GM18951 (cell line): Measurements from ENCODE around the gene AQP12A.

Experiments used
- POLR2A ChIP-seq: IDR thresholded peaks from 4 replicates; pipeline ENCODE4 v1.6.1; 2011; ENCODE audit warnings: mild to moderate bottlenecking; ENCODE audit not compliant: insufficient read length, insufficient read depth; ENCODE audit errors: extremely low read depth
- in situ Hi-C: fragments of 300-500 bp; cut with MboI; formaldehyde crosslinking; loops from one replicate; pipeline ENCODE4 v1.12.0; 2022; ENCODE audit warnings: low sequenced_read_pairs, mixed read lengths, inconsistent platforms; ENCODE audit not compliant: unreplicated experiment

Gene AQP12A

DNA sequence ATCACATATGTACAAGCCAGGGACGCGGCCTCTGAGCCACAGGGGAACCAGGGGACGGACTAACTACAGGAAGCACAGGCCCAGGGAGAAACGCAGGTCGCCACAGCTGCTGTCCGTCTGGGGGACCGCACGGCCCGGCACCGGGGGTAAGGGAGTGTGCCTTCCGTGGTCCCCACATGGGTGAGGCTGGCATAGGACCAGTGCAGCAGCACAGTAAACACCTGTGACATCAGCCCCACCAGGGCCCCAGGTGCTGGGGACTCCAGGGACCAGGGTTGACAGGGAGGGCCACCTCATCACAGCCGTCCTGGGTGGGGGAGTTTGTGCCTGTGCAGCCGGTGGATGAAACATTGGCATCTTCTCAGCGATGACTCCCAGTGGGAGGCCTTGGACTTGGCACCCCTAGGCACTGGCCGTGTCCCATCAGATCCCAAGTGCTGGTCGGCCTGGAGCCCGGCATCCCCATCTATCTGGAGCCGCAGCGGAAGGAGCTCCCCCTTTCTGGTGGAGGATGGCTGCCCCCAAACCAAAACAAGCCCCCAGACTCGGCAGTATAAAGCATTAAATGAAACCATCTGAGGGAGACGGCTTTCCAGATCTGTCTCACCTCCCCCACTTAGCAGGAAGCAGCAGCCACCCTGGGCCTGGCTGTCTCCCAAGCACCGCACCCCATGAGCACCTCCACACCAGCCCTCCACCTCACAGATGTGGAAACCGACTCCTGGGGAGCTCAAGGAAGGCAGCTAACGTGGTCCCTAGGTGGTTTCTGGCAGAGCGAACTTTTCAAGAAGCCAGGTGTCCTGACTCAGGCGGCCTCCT is 22.5 kb downstream of the AQP12A start:
- TF ChIP-seq POLR2A, result no peak
- in situ Hi-C loops, result no loop called here

DNA sequence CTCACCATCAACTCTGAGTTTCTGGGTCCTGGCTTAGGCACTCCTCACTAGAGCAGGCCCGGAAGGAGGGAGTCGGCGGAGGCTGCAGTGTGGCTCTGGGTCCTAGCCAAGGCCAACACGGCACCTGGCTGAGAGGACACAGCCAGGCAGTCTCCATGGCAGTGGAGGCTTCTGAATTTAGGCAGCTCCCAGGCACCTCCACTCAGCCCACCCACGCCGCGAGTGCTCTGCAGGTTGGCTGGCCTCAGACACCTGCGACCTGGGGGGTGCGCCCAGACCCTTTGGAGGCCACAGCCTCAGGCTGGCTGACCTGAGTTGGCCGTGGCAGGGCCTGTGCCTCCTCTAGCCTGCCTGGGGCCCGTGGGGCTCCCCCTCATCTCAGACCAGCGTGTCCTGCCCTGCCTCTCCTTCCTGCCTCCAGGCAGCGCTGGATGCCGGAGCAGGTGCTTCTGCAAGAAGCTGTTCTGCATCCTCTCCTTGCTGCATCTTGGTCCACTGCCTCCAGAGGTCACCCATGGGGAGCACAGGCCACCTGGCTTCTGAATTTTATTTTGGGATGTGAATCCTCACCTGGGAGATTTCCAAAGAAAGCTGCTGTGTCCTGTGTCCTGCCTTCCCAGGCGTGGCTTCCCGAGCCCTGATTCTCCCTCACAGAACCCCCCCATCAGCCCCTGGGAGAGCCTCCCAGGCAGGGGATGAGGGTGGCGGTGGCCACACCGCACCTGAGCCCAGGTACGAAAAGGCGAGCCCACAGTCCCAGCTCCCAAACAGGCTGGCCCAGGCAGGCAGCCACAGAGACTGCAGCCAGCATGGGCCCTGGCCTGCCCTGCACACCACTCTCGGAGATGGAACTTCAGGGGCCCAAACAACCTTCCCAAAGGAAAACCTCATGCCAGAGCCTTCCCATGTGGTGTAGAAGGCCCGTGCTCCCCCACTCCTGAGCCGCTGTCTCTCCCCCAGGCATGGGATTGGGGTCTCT is 23.4 kb downstream of the AQP12A start:
- in situ Hi-C loops, result no loop called here
- TF ChIP-seq POLR2A, result no peak

DNA sequence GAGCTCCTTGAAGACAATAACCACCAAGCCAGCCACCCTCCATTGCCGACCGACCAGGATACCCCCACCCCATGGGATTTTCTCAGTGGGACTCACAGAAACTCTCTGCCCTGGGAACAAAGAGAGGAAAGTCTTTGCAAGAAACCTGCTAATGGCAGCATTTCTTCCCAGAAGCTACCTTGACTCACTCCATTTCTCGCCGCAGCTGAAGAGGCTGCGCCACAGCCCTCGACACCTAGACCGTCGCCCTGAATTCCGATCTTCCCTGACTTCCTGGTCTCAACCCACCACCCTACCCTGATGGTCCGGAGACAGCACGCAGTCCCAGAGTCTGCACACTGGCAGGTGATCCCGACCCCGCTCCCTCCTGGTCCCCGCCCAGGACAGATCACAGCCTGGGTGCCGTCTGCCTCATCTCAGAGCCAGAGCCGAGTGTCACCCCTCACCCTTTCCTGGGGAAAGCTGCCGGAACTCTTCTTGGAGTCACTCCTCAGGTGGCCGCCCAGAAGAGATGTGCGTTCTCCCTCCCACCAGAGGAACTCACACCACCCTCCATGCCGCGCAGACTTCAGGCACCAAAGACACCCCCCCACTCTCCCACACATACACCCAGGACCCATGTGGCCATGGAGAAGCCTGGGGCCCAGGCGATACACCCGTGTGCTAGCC is 24.6 kb downstream of the AQP12A start:
- no peak for TF ChIP-seq POLR2A
- in situ Hi-C loops, result no loop called here

DNA sequence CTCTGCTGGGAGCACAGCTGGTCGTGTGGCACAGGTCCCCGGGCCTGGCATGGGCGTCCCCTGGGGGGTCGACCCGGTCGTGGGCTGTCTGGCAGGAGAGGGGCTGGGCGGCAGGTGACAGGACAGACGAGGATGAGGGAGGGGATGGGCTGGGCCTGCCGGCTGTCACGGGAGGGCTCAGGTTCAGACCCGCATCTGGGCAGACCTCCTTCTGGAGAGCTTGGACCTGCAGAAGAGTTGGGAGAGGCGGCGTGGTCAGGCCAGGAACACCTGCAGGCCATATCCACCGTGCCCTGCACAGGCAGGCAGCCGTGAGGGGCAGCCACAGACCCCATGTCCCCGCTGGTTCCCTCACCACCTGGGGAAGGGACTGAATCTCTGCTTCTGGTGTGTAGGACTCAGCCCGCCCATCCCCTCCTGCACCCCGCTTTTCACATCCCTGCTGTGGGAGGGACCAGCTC is 25.5 kb downstream of the AQP12A start:
- TF ChIP-seq POLR2A, result no peak
- in situ Hi-C loops, result no loop called here

DNA sequence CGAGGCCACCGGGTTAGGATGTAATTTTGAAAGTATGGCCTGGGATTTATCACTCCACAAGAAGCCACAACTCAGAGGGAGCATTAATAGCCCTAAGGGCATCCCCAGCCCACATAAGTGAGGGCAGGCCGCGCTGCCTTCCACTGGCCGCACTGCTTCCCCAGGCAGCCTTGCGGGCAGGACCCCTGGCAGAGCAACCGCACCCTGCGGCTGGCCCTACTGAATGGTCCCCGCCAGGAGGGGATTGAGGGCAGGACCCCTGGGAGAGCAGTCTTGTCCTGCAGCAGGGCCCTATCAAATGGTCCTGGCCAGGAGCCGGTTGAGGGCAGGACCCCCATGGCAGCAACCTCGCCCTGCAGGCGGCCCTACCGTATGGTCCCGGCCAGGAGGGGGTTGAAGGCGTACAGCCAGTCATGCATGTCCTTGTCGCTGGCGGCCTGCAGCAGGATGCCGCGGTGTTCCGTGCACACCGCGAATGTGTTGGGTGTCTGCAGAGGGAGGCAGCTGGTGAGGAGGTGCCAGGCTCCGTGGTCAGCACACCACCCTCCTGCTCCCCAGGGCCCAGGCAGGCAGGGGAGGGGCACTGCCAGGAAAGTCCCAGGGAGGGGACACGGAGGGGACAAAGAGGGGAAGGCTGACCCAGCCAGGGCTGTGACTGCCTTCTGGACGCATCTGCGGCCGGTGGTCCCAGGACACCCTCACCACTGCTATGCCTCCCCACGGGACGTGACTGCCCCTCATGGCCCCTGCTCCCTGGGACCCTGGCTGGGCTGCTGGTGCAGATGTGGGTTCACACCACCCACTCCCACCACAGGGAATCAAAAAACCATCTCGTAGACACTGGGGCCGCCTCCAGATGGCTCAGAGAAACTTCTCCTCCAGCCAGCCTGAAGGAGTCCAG is 26.3 kb downstream of the AQP12A start:
- no peak for TF ChIP-seq POLR2A
- in situ Hi-C loops, result no loop called here

DNA sequence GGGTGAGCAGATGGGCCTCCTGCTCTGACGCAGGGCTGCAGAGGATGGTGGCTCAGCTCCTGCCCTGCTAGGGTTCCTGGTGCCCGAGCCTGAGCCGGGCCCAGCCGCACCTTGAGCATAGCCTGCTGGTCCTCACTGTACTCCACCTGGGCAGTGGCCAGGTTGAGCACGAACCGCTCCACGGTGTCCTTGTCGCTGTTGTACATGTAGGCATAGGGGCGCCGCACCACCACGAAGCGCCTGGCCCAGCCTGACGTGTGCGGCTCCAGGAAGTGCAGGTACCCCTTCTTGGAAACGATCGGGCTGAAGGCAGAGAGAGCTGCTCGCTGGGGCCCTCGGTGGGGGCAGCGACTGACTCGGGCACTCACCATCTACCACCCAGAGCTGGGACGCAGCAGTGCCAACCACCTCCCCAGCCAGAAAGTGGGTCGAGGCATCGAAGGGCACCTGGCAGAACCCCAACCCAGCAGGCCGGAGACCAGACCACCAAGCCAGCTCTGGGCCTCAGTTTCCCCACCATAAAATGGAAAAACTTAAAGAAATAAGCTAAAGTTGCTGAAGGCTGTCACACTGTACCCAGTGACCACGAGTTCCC is 27.3 kb downstream of the AQP12A start:
- no peak for TF ChIP-seq POLR2A
- in situ Hi-C loops, result no loop called here

DNA sequence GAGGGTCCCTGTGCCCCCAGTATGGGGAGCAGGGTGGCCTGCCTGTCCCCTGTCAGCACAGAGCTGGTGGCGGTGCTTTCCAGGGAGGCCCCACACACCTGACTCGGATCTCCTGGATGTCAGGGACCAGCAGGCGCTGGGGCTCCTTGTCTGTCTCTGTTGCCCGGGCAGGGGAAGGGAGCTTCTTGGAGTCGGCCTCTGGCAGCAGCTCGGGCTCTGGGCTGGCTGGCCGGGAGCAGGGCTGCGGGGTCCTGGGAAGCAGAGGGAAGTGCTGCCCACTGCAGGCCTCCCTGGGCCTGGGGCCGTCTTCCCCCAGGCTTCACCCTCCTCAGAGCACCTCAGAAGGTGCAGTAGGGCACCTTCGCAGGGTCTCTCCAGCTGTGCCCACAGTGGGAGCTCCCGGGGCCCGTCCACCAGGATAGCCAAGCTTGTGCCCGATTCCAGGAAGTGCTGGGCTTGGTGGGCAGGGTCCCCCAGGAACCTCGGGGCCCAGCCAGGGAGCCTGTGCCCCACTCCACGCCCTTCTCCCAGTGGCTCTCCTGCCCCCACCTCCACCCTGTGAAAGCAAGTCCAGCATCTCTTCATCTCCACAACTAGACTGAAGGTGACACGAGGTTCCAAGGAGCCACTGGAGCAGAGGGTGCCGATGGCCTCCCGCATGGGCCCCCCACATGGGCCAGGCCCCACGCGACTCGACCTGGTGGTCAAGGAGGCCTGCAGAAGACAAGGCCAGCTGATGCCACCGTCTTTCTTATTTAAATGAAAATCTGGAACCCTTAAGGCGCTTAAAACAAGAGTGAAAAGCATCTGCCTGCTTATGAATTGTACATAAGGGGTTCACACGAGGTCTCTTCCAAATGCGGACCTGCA is 28.2 kb downstream of the AQP12A start:
- in situ Hi-C loops, result no loop called here
- no peak for TF ChIP-seq POLR2A

DNA sequence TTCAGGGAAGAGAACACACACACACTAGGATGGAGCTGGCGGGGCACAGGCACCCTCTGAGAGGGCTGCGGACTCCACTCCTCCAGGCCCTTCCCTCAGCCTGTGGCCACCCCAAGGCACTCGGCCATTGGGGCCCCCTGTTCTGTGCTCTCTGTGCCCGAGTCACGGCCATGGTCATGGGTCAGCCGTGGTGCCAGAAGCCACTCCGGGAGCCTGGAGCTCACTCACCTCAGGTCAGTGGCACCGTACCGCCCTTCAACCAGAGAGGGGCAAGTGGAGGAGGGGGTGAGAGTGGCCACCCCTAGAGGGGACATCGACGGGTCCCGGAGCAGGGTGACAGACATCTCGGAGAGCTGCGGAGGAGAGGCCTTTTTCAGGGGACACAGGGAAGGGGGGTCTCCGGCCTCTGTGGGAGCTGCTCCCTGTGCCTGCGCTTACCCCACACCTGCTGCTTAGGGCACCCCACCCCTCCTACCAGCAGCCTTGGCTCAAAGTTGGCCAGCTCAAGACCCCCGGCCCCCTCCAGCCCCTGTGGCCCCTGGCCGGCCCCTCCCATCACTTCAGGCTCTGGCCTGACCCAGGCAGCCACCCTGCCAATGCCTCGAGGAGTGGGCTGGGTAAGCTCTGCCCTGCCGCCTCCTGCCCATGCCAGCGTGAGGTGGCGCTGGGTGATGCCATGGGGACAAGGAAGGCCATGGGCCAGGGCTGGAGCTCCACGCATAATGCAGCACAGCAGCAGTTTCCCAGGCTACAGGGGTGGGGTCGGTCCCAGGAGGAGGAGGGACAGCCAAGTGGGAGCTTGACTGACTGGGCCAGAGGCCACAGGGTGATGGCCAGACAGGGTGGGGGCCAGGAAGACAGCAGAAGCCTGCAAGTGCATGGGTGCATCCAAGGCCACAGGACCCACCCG is 29.3 kb downstream of the AQP12A start:
- in situ Hi-C loops, result no loop called here
- no peak for TF ChIP-seq POLR2A

DNA sequence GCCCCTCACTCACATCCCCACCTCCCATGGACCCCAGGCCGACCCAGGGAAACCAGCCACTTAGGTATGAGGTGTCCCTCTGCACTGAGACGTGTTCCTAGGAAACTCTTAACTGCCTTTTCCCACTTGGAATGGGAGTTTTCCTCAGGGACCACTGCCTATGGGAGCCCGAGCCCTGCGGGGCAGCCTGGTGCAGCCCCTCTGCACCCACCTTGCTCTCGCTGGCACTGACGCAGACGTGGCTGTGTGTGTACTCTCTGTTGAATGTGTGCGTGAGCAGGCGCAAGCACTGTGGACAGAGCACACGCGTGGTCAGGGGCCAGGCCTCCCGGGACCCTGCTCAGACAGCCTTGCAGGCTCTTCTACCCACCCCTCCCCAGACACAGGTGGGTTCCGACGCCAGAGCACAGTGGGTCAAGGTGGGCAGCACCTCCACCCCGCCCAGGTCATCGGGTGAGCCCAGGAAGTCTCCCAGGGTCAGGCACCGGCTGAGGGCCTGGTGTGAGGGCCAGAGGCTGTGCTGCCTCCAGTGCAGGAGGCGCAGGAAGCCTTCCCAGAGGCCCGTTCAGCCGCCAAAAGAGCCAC is 30.0 kb downstream of the AQP12A start:
- in situ Hi-C loops, result no loop called here
- no peak for TF ChIP-seq POLR2A

DNA sequence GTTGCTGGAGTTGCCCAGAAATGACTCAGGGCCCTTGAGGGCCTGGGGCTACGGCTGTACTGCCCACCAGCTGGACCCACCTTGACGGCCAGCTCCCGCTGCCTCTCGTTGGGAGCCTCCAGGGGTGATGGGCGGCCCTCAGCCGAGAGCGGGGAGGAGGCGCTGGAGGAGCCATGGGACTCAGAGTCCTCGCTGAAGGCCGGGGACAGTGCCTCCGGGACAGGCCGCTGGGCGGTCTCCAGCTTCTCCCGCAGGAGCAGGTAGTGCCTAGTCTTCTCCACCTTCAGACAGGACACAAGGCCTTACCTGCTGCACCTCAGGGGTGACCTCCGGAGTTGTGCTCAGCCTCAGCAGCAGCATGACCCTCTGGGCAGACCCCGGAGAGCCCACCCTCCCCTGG is 30.7 kb downstream of the AQP12A start:
- in situ Hi-C loops, result no loop called here
- TF ChIP-seq POLR2A, result no peak
